ENCODE data around the gene LRRK2. TPM values are rescaled to one million over a fixed set of nuclear protein-coding genes. Genes with fewer than 3 reads are reported as not detected.
"Not testable (repeated sequence)": the region's sequence is repeated elsewhere in the genome, so short reads cannot be mapped to it uniquely, and the experiment has no call there.

Gene LRRK2
- total and polyA plus RNA-seq, 10 of the 15 experiments (the other 5 are each of a cell fraction or from before 2014, with no cell fraction given): 0.80 to 32.6 (median 1.4) TPM

DNA sequence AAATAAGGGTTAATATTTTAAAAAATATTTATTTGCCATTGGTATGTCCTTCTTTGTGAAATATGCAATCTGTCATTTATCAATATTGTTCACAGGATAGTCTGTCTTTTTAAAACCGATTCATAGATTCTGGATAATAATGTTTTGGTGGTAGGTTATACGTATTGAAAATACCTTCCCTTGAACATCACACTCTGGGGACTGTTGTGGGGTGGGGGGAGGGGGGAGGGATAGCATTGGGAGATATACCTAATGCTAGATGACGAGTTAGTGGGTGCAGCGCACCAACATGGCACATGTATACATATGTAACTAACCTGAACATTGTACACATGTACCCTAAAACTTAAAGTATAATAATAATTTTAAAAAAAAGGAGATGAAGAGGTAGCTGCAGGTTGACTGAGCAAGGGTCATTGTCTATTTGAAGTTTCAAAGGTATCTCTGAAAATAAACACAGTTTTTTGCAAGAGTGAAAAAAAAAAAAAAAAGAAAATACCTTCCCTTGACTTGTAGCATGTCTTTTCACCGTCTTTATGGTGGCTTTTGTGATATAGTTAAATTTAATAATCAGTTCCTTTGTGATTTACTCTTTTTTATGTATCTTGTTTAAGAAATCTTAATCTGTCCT is 19.8 kb downstream of the LRRK2 start:
- not testable (repeated sequence) for H4K20me1 ChIP-seq (ENCODE audit: control insufficient read depth, insufficient read depth)

DNA sequence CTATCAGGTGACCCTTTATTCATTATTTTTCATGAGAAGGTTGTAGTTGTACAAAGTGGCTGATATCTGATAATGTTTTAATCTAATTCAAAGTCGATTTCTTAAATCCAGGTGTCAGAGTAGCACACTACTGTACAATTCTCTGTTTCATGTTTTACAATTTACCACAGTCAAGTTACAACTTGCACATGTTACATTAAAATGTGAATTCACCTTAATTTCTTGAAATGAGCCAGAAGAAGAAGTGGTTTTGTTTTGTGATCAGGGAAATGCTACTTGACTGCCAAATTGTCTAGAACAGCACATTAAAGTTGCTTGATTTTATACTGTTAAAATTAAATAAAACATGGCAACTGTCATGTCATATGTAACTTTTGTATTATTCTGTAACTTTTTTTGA is 23.2 kb downstream of the LRRK2 start:
- 42% methylated on average over 1 of the region's 1 CpG for WGBS (ENCODE audit: insufficient coverage, insufficient replicate concordance, low lambda C conversion rate, missing lambda C conversion rate)
- Histone ChIP-seq H4K20me1 (ENCODE audit: control insufficient read depth, insufficient read depth) (no peaks in the 10 kb centered on the region), H3K9ac (ENCODE audit: control insufficient read depth, insufficient read depth, low read length) (no peak overlapping the region), H3K36me3 (ENCODE audit: control insufficient read depth in 2 of 2, insufficient read depth in 2 of 2, low read length in 1 of 2) (no peaks in the 10 kb centered on the region; a peak in 1 of 4 replicates), H3K27me3 (replicated peaks in 1 of 2; ENCODE audit: control insufficient read depth in 2 of 2, insufficient read depth in 2 of 2, low read length in 1 of 2) (no peaks in the 10 kb centered on the region), H3K9me3 (replicated peaks; ENCODE audit: control insufficient read depth, insufficient read depth, low read length) (no peaks in the 10 kb centered on the region; the same call in 2 of the 3 replicates), H2AFZ (ENCODE audit: control insufficient read depth, low read depth, low read length) (no peak overlapping the region), H3K79me2 (ENCODE audit: control insufficient read depth, insufficient read depth, low read length) (no peaks in the 10 kb centered on the region), H3K4me1 (ENCODE audit: control insufficient read depth, insufficient read depth, low read length) (peaks cover 6% of the 10 kb centered on the region; the same call in 1 of the 2 replicates), H3K4me2 (ENCODE audit: control insufficient read depth, insufficient read depth) (no peak overlapping the region), H3K4me3 (no peak overlapping the region), H3K27ac (ENCODE audit: control insufficient read depth, insufficient read depth) (no peak overlapping the region)
- FAIRE-seq (no peak), DNase-seq (ENCODE audit: low read depth, low spot score) (no peak), ATAC-seq (peak; percentile 66)
- TF ChIP-seq, protein P1, sequence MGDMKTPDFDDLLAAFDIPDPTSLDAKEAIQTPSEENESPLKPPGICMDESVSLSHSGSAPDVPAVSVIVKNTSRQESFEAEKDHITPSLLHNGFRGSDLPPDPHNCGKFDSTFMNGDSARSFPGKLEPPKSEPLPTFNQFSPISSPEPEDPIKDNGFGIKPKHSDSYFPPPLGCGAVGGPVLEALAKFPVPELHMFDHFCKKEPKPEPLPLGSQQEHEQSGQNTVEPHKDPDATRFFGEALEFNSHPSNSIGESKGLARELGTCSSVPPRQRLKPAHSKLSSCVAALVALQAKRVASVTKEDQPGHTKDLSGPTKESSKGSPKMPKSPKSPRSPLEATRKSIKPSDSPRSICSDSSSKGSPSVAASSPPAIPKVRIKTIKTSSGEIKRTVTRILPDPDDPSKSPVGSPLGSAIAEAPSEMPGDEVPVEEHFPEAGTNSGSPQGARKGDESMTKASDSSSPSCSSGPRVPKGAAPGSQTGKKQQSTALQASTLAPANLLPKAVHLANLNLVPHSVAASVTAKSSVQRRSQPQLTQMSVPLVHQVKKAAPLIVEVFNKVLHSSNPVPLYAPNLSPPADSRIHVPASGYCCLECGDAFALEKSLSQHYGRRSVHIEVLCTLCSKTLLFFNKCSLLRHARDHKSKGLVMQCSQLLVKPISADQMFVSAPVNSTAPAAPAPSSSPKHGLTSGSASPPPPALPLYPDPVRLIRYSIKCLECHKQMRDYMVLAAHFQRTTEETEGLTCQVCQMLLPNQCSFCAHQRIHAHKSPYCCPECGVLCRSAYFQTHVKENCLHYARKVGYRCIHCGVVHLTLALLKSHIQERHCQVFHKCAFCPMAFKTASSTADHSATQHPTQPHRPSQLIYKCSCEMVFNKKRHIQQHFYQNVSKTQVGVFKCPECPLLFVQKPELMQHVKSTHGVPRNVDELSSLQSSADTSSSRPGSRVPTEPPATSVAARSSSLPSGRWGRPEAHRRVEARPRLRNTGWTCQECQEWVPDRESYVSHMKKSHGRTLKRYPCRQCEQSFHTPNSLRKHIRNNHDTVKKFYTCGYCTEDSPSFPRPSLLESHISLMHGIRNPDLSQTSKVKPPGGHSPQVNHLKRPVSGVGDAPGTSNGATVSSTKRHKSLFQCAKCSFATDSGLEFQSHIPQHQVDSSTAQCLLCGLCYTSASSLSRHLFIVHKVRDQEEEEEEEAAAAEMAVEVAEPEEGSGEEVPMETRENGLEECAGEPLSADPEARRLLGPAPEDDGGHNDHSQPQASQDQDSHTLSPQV (IDR thresholded peaks at IDR 0.05): 0 out of 2 replicates have a peak, but pooled peaks have one; percentile 53
- TF ChIP-seq MTA2 (IDR thresholded peaks at IDR 0.05; ENCODE audit: low read depth): peak; percentile 19; the same call in 1 of the 2 replicates
- TF ChIP-seq RAD21 (IDR thresholded peaks at IDR 0.05; ENCODE audit: insufficient read depth, low read depth, low read length): no peak
- no peak for TF ChIP-seq ZNF622 (IDR thresholded peaks at IDR 0.05)
- POLR2A ChIA-PET: interaction anchor here (0.9 to 2.9 kb wide), 2 partner anchors 16 to 23 kb away, joined by 4 to 11 read pairs; partner anchors contain the start of gene LRRK2
- CTCF ChIA-PET: interaction anchor here (1.1 to 2.6 kb wide), 4 partner anchors 9 to 100 kb away, joined by 3 to 16 read pairs (median 10); no protein-coding TSS in a partner anchor
- BruUV-seq (replicated peaks): no TSS peak
- SMC1A ChIA-PET (ENCODE audit: uncharacterized antibody, unreplicated experiment): interaction anchor here (0.8 to 3.6 kb wide), 13 partner anchors 9 to 130 kb away, joined by 3 to 48 read pairs (median 5); no protein-coding TSS in a partner anchor
- in situ Hi-C loops (cut with MboI): no loop called here
- intact Hi-C loops (cut with micrococcal nuclease; ENCODE audit: unreplicated experiment): no loop called here
- RAD21 ChIA-PET (ENCODE audit: unreplicated experiment): interaction anchor here (0.7 to 2.9 kb wide), 4 partner anchors 15 to 27 kb away, joined by 3 to 17 read pairs (median 10); no protein-coding TSS in a partner anchor

More for the DNA sequence above, 19.8 kb downstream of the LRRK2 start:
- intact Hi-C loops (cut with micrococcal nuclease; ENCODE audit: unreplicated experiment); CTCF ChIA-PET; H3K9me3 ChIP-seq (replicated peaks; ENCODE audit: control insufficient read depth, insufficient read depth, low read length); H3K79me2 ChIP-seq (ENCODE audit: control insufficient read depth, insufficient read depth, low read length); H3K9ac ChIP-seq (ENCODE audit: control insufficient read depth, insufficient read depth, low read length); H3K36me3 ChIP-seq (ENCODE audit: control insufficient read depth in 2 of 2, insufficient read depth in 2 of 2, low read length in 1 of 2); H3K27me3 ChIP-seq (replicated peaks in 1 of 2; ENCODE audit: control insufficient read depth in 2 of 2, insufficient read depth in 2 of 2, low read length in 1 of 2); RAD21 ChIA-PET (ENCODE audit: unreplicated experiment); in situ Hi-C loops (cut with MboI); BruUV-seq (replicated peaks); H2AFZ ChIP-seq (ENCODE audit: control insufficient read depth, low read depth, low read length); FAIRE-seq; H3K4me3 ChIP-seq; H3K4me1 ChIP-seq (ENCODE audit: control insufficient read depth, insufficient read depth, low read length); DNase-seq (ENCODE audit: low read depth, low spot score); H3K27ac ChIP-seq (ENCODE audit: control insufficient read depth, insufficient read depth); H3K4me2 ChIP-seq (ENCODE audit: control insufficient read depth, insufficient read depth); ATAC-seq: not testable (repeated sequence)
- 72% methylated on average over 3 of the region's 5 CpGs for whole genome bisulfite sequencing (ENCODE audit: insufficient coverage, insufficient replicate concordance, low lambda C conversion rate, missing lambda C conversion rate)
- ChIA-PET POLR2A (interaction anchor here (0.6 to 0.7 kb wide), 2 partner anchors 38 to 82 kb away, joined by 3 to 5 read pairs; no protein-coding TSS in a partner anchor), SMC1A (ENCODE audit: uncharacterized antibody, unreplicated experiment) (interaction anchor here (1.0 to 2.3 kb wide), 3 partner anchors 10 to 91 kb away, joined by 3 to 7 read pairs (median 3); no protein-coding TSS in a partner anchor)
